NCI-H1092 treated with DMSO at 0.1 percent for 48 hours (cell line): ENCODE results near the gene NIT1.

Experiments
- DNase-seq: peaks from one replicate; lab custom pipeline; 2025; lab: John Stamatoyannopoulos, UW

The NIT1 gene

DNA sequence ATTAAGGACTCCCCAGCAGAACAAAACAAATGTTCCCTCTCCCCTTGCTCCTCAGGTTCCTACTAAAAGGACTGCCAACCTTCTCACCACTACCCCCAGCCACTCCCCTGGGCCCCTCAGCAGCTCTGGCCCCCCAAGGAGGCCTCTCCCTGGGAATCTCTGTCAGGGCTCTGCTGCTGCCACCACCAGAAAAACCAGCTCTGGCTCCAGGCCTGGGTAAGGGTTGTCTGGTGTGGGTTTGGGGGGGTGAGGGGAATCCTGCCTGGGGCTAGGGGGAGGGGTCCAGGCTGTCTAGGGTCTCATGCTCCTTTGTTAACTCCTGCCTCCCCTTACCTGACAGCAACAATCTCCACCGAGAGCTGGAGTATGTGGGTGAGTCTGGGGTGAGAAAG, 33.3 kb upstream of the NIT1 start:
- DNase-seq: no peak

DNA sequence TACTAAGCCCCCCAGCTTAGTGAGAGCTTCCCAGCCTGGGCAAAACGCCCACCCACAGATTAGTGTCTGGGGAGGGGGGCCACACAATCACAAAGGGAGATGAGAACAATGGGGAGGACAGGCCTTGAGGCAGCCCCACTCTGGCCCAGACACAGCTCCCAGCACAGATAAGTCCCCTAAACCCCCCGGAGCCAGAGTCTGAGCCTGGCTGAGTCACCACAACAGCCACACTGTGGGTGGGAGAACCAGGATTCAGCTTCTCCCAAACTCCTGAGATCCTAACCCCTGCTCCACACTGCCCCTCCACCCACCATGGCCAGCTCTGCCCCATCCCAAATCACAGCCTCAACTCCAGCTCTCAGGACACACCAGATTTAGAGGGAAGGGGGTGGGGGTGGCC, 32.7 kb upstream of the NIT1 start:
- DNase-seq: no peak

DNA sequence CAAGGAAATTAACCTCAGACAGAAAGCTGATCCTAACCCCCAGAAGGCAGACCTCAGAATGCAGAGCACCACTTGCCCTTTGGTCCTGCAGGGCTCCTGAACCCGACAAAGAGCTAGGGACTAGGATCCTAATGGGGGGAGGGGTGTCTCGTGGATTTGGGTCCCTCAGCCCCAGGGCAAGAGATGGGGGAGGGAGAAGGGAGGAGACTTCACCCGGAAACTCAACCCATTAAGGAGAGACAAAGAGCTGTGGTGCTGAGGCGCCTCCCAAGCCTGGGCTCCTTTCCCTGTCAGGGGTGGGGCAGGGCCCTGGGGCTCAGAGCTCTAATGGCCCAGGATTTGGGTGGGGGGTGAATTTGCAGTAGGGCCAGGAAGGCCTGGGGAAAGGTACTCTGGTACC, 31.4 kb upstream of the NIT1 start:
- no peak for DNase-seq

DNA sequence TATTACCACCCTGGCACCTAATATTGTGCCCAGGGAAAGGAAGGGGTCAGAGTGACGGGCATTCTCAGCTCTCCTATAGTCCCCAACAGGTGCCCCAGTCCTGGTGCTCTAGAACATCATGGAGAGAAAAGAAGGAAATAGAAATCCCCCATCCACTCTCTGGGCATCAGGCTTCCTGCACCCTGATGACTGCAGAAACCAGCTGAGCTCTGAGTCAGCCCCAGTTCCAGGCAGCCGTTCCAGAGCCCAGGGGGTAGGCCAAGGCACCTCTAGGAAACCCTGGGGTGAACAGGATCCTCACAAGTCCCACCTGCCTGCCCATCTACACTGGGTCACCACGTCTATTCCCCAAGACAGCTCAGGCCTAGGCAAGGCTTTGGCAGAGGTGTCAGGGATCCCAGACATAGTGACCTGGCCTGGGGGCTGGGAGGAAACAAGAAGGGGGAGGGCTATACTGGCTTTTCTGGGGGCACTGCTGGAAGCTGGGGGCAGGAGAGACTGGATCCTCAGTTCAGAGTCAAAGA, 29.3 kb upstream of the NIT1 start:
- DNase-seq: no peak

DNA sequence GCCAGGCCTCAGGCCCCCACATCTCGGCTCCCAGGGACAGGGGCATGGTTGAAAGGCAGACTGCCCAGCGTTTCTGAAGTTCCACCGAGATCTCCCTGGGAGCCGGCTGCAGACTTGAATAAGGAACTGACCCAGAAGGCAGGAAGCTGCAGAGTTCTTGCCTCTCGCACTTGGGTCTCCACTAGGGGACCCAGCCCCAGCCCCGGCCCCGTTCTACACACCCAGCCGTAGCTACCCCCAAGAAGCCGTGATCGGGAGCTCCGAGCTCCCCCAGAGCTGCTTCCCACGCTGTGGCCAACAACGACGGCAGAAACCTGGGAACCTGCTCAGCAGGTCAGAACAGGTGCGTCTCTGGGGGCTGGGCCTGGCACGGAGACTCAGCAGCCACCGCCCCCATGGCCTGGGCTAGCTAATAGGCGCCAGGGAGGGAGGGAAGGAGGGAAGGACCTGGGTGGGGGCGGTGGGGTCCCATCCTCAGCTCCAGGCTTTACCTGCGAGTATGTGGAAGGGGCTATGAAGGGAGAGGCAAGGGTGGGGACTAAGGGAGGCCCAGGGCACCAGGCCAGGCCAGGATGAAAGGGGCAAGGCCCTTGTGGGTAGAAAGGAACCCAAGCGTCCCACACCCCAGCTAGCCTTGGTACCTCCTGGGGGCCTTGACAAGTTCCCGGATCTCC, 28.5 kb upstream of the NIT1 start, which contains the start of gene NECTIN4:
NECTIN4 (minus strand) TSS at position 308 of the 674 bp plus-strand sequence; CDS start at position 46, 262 bp downstream.
- DNase-seq: no peak

DNA sequence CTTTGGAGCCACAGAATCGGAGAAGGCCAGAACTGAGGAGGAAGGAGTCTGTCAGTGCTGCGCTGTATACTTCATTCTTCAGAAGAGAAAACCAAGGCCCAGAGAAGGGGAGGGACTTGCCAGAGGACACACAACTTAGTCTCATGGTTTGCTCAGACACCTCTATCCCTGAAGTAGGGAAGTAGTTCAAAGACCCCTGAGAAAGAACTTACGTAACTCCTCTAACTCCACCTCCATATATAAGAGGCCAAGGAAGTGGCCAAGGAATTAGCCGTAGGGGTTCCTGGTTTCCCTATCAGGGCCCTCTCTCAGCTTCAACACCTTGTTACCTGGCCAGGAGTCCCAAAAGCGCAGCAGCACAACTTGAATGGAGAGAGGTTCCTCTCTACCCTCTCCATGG, 28.0 kb upstream of the NIT1 start:
- DNase-seq: no peak

DNA sequence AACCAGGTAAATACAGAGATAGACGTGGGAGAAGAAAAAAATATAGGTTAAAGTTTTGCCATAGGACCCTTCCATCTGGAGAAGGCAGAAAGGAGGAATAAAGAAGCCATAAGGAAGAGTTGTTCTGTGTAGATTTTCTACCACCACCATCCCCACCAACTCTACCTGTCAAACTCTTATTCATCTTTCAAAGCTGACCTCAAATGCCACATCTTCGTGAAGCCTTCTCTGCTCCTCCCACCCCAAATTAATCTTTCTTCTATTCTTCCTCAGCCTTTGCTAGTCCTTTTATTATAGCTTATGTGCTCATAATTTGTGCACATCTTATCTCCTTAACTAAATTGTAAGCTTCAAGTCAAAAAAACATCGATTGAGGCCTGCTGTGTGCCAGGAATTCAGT, 27.3 kb upstream of the NIT1 start:
- DNase-seq: no peak

DNA sequence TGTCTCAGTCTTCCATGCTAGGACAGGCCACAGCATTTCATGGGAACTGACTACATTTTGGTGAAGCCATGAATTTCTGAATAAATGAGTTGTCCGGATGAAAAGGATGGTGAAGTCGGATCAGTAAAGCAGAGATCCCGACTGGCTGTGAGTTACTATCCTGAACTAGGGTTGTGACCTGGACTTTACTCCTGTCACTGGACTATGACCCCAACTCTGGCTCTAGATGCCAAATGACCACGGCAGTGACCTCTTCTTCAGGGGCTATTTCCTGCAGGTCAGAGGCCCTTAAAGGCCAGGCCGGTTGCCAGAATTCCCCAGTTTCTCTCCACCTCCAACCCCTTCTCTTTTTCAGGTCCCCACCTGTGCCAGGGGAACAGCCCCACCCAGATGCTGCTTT, 26.8 kb upstream of the NIT1 start:
- no peak for DNase-seq

DNA sequence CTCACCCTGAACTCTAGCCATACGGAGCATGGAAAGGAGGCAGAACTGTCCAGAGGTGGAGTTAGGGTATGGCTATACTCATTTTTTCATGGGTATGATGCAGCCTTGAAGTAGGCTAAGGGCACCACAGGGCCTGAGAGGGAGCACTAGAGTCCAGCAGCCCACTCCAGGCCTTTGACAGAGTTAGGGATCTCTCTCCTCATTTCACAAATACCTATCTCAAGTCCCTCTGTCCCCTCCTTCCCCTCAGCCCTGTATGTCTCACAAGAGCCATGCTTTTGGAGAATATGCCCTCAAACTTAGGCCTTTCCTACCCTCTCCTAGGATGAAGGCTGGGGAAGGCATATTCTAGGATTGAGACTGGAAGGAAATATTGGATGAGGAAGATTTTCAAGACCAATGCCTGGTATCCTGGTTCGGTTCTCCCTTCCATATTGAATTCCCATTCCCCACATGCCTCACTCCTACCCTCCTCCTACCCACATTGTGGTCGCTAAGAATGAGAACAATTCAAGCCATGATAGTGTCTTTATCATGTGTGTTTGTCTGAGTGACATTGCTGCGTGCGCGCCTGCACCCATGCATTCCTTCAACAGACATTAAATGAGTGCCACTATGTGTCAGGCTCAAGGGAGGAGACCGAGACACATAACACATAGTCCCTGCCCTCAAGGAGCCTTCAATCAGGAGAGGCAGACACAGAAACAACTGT, 26.0 kb upstream of the NIT1 start:
- DNase-seq: no peak

DNA sequence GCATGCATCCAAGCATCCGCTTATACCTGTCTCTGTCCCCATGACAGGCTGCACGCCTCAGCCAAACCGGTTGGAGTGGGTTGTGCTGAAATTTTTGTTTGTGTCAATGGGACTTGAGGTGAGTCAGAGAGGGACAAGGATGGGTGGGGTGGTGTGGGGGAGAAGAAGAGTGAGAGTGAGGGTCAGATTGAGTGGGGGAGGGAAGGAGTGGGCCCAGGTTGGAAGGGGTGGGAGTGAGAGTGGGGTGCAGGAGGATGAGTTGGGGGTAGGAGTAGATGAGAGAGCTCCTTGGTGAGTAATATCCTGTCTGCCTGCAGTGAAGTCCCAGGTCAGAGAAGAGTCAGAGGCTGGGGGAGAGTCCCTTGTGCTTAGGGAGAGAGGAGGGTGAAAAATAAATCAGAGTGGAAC, 25.3 kb upstream of the NIT1 start:
- no peak for DNase-seq

DNA sequence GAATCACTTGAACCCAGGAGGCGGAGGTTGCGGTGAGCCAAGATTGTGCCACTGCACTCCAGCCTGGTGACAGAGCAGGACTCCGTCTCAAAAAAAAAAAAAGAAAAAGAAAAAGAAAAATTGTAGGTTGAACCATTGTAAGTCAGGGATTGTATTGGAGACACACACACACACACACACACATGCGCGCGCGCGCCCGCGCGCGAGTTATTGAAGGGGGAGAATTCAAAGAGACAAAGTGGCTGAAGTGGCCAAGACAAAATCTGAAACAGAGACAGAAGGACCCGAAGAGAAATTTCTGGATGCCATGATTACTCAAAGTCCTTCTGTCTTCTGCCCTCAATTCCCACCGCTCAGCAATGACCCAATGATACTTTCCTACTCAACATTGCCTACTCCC, 23.4 kb upstream of the NIT1 start:
- no peak for DNase-seq

DNA sequence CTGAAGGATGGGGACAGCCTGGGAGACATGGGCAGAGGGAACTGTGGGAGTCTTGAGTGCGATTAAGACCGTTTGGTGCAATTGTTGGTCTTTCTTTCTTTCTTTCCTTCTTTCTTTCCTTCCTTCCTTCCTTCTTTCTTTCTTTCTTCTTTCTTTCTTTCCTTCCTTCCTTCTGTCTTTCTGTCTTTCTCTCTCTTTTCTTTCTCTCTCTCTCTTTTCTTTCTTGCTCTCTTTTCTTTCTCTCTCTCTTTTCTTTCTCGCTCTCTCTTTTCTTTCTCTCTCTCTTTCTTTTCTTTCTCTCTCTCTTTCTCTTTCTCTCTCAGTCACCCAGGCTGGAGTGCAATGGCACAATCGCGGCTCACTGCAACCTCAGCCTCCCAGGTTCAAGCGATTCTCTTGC, 22.7 kb upstream of the NIT1 start:
- no peak for DNase-seq

DNA sequence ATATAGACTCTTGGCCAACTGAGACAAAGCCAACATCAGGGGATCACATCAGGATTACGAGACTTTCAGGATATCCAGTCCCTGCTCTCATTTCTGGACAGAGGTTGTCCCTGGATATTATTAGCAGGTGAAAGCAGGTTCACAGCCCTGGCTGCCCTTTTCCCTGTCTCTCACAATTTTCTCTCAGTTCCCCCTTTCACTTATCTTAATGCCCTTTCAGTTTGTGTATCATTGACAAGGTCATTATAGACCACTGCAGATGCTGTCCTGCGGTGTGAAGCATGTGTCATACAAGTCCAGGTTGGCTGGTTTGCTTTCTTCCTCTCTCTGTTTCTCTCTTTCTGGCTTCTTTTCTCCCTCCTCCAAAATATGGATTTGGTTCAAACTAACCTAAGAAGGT, 21.9 kb upstream of the NIT1 start:
- DNase-seq: no peak

DNA sequence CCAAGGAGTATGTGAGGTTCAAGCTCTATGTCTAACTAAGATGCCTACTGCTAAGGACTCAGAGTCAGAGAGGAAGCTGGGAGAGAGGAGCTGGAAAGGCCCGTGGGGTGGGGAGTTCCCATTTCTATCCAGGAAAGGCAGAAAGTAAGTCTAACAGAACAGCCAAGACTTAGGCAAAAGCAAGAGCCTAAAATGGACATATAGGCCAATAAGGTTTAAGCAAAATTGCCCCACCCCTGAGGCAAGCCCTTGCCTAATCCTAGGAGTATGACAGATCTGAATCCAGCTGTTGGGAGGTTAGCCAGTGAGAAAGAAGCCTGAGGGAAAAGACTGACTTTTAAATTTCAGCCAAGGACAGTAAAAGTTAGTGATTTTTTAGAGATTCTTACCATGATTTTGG, 21.4 kb upstream of the NIT1 start:
- no peak for DNase-seq

DNA sequence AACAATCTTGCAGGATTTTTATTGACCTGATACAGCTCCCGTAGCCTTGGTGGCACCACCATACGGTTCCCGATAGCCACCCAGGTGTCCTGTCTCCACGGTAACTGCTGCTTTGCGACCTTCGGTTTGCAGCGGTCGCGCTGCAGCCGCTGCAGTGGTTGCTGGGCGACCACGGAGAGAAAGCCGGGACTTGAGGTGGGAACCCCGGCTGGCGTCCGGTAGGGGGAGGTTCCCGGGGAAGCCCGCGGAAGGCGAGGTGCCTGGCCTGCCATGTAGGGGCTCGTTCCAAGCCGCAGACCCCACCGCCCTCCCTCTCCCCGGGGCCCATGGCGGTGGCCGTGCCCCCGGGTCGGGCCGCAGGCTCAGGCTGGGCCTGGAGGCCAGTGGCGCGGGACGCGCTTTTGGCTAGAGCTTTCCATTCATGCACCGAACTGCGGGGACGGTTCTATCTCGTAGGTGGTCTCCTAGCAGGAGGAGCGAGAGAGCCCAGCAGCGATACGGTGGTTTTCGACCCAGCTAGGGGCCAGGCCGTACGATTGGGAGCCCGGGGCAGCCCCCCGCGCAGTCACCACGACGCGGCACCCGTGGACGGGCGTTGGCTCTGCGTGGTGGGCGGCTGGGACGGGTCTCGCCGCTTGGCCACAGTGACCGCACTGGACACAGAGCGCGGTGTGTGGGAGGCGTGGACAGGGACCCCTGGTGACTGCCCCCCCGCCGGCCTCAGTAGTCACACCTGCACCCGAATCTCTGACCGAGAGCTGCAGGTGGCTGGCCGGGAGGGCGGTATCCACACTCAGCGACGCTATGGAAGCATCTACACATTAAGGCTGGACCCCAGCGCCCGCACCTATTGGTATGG, 19.5 kb upstream of the NIT1 start, which contains the start of gene KLHDC9:
KLHDC9 (plus strand) TSS at position 152 of the 859 bp plus-strand sequence; CDS start at position 327, 175 bp downstream.
- DNase-seq: peak; percentile 93

DNA sequence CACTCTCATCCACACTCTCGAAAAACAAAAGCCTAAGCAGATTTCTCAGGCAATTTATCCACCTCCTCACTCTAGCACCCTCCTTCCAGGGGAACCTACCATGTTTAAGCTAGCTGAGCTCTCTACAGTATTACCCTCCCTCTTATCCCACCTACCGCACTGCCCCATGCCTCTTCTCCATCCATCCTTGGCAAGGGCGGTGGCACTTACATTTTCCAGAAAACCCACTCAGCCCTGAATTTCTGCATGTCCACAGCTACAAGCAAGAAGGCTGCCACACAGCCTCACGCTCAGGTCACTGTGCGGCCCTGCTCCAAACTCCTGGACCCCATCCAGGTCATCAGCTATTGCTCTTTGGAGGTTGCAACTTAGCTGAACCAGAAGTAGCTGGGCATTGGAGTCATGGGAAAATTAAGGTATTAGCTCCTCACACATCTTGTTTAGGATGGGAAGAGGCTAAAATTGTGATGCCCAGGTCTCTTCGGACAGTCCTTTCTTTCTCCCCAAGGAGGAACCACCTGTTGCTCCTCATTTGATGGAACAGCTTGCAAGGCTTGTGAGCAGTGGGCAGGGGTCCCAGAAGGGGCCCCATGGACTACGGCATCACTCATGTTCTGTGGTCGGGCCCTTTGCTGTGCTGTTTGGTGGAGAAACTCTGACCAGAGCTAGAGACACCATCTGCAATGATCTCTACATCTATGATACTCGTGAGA, 18.7 kb upstream of the NIT1 start:
- DNase-seq: no peak

DNA sequence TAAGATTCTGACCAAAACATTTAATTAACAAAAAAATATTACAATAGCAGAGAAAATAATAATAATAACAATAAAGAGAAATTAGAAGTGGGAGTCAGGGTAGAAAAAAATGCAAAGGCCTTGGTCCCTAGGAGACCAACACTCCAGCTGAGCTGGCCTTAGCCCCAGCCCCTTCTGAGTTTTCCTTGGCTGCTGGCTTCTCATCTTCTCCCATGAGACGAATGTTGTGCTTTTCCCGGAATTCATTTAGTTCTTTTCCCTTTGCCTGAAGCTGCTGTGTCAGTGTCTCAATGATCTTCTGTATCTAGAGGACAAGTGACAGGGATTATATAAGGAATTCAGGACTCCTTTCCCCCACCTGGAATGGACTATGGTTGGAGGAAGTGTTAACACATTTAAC, 17.3 kb upstream of the NIT1 start:
- DNase-seq: no peak

DNA sequence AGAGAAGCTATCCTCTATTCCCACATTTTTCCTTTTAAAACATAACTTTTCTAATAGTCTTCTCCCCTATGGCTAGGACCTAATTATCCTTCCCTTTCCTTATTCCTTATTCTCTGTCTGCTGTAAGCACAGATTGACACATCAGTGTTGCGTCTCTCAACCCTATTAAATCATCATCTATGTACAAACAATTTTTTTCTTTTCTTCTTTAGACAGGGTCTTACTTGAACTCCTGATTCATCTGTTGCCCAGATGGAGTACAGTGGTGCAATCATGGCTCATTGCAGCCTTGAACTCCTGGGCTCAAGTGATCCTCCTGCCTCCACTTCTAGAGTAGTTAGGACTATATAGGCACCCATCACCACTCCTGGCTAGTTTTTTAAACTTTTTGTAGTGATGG, 11.5 kb upstream of the NIT1 start:
- no peak for DNase-seq

DNA sequence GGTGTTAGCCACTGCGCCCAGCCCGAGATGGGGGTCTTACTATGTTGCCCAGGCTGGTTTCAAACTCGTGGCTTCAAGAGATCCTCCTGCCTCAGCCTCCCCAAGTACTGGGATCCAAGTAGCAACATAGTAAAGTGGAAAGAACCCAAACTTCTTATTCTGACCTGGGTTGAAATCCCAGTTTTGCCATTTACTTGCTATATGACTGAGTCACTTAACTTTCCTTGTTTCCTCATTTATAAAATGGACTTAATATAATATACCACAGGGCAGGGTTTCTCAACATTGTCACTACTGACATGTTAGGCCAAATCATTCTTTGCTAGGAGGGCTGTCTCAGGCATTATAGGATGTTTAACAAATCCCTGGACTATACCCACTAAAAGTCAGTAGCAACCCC, 6.8 kb upstream of the NIT1 start:
- no peak for DNase-seq

DNA sequence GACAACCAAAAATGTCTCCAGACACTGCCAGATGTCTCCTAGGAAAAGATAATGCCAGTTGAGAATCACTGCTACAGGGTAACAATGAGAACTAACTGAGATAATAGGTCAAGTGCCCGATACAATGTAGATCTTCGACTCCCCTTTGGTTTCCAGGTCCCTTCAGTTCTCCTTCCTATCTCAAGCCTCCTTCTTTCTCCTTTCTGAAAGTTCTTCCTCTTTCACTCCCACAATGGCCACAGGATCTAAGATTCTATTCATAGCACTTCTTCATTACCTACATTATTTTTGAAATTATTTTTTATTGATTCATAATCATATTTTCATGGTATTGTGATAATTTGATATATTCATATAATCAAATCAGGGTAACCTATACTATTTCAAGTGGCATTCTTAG, 6.4 kb upstream of the NIT1 start:
- DNase-seq: no peak

DNA sequence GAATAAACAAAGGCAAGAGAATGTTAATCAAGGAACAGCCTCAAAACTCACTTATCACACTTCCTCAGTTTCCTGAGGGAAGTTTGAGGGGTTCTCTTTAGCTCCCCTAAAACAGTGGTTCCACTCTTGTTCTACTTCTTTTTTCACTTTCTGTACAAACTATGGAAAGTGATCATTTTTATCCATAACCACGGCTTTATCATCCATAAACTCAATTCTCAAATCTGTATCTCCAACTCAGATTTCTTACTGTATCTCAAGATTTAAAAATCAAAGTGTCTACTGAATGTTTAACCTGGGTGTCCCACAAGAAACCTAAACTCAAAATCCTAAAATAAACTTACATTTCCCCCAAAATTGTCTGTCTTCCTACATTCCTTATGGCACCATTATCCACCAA, 4.0 kb upstream of the NIT1 start:
- DNase-seq: no peak

DNA sequence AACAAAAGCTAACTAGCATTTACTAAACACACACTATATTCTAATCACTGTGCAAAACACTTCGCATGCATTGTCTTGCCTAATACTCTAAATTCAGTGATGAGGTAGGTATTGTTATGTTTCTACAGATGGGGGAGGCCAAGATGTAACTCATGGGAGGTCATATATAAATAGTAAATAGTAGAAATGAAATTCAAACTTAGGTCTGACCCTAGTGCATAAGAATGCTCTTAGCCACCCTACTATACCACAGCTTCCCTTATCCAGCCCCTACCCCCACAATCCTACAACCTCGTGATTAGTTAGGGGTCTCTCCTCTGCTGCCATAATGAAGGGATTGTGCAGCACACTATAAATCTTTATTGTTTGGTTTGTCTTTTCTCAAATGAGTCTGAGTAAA, 3.3 kb upstream of the NIT1 start:
- no peak for DNase-seq
